ENCODE results near the gene FAM193A. TPM values are rescaled to one million over a fixed set of nuclear protein-coding genes. Genes with fewer than 3 reads are reported as not detected.

Gene FAM193A
- total and polyA plus RNA-seq, 2 donors (not counting 1 experiment from before 2014, with no cell fraction given): 16.0 to 62.7 TPM

DNA sequence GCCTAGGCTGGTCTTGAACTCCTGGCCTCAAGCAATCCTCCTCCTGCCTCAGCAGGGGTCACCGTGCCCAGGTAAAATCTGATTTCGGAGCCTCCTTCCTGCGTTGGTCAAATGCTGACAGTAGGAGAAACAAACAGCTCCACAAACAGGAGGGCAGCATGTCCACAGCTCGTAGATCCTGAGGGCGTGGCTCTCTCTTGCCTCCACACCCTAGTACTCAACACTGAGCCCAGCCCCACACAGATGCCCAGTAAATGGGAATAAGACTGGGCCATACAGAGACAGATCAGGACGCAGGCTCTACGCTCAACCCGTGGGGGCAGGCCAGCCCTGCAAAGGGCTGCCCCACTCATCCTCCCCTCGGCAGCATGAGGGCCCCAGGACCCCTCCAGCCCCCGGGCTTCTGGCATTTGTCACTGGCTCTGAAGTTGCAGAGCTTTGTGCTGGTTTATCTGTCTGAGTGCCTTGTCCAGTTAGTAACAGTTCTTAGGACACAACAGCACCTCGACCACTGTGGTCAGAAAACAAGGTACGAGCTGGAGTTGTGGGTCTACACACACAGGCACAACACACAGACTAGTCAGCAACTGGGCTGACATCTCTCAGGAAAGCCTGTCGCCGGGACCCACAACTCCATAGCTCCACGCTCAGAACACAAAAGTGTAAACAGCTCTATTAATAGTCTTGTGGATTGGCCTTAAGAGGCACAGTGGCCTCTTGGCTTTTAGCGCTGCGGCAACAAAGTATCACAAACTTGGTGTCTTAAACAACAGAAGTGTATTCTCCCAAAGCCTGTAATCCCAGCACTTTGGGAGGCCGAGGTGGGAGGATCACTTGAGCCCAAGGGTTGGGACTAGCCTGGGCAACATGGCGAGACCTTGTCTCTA lies 214.5 kb downstream of the FAM193A start:
- Histone ChIP-seq H3K27me3 (replicated peaks in 1 of 4; ENCODE audit: control extremely low read depth in 1 of 4, control insufficient read depth in 3 of 4, insufficient read depth in 4 of 4, low read length in 3 of 4) (no peaks in the 10 kb centered on the region), H3K79me2 (ENCODE audit: control insufficient read depth, insufficient read depth, low read length) (peaks cover 87% of the 10 kb centered on the region), H3K9ac (ENCODE audit: low read length) (no peak overlapping the region), H2AFZ (ENCODE audit: insufficient read depth, low read depth, low read length, poor library complexity, severe bottlenecking) (no peak overlapping the region), H3K27ac (ENCODE audit: low read length in 2 of 2) (no peak overlapping the region), H3K4me3 (ENCODE audit: control extremely low read depth in 1 of 5, extremely low read depth in 1 of 5, insufficient read depth in 1 of 5, low read depth in 2 of 5, low read length in 4 of 5) (no peak overlapping the region), H3K36me3 (replicated peaks in 1 of 2; ENCODE audit: control extremely low read depth in 1 of 2, control insufficient read depth in 1 of 2, extremely low read depth in 1 of 2, insufficient read depth in 2 of 2, low read length in 1 of 2) (peaks cover 1 to 16% of the 10 kb centered on the region in 2 experiments), H3K4me1 (ENCODE audit: control insufficient read depth in 2 of 2, insufficient read depth in 2 of 2, low read length in 2 of 2) (peaks cover 33 to 46% of the 10 kb centered on the region in 2 donors), H3K4me2 (replicated peaks; ENCODE audit: low read depth, low read length, poor library complexity, severe bottlenecking) (no peak overlapping the region), H4K20me1 (ENCODE audit: control insufficient read depth, insufficient read depth, low read length, poor library complexity, severe bottlenecking) (peaks cover 69% of the 10 kb centered on the region), H3K9me3 (ENCODE audit: control extremely low read depth in 1 of 3, control insufficient read depth in 2 of 3, insufficient read depth in 1 of 3, low read length in 2 of 3) (no peaks in the 10 kb centered on the region)
- H3K4me1 Mint-ChIP-seq: peaks cover 50% of the 10 kb centered on the region
- H3K9me3 Mint-ChIP-seq (ENCODE audit: insufficient read depth): no peaks in the 10 kb centered on the region
- DNase-seq (no peak), ATAC-seq (ENCODE audit: low read depth) (no peak)
- no peaks in the 10 kb centered on the region for H3K27me3 Mint-ChIP-seq
- intact Hi-C loops (cut with micrococcal nuclease): no loop called here
- H3K27ac Mint-ChIP-seq: no peak overlapping the region
- ChIA-PET CTCF (interaction anchor here (1.1 to 1.6 kb wide), 2 partner anchors 13 to 198 kb away, joined by 5 read pairs; no protein-coding TSS in a partner anchor), POLR2A (interaction anchor here (0.6 to 0.7 kb wide), 2 partner anchors 56 to 209 kb away, joined by 4 to 5 read pairs; no protein-coding TSS in a partner anchor)
- WGBS (ENCODE audit: insufficient coverage): 95% methylated on average over 15 of the region's 19 CpGs
- H3K4me3 Mint-ChIP-seq: no peak overlapping the region
- no peak for TF ChIP-seq EZH2 (IDR thresholded peaks at IDR 0.05; ENCODE audit: borderline replicate concordance, insufficient read depth, low read depth, low read length, poor library complexity, severe bottlenecking)
- TF ChIP-seq, protein P1, sequence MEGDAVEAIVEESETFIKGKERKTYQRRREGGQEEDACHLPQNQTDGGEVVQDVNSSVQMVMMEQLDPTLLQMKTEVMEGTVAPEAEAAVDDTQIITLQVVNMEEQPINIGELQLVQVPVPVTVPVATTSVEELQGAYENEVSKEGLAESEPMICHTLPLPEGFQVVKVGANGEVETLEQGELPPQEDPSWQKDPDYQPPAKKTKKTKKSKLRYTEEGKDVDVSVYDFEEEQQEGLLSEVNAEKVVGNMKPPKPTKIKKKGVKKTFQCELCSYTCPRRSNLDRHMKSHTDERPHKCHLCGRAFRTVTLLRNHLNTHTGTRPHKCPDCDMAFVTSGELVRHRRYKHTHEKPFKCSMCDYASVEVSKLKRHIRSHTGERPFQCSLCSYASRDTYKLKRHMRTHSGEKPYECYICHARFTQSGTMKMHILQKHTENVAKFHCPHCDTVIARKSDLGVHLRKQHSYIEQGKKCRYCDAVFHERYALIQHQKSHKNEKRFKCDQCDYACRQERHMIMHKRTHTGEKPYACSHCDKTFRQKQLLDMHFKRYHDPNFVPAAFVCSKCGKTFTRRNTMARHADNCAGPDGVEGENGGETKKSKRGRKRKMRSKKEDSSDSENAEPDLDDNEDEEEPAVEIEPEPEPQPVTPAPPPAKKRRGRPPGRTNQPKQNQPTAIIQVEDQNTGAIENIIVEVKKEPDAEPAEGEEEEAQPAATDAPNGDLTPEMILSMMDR (IDR thresholded peaks at IDR 0.05): no peak

GRCh38 chr4:2753436-2753835 lies 217.0 kb downstream of the FAM193A start:
- WGBS (ENCODE audit: insufficient coverage): 89% methylated on average over 4 of the region's 4 CpGs
- CTCF ChIA-PET: no interaction called here

More at GRCh38 chr4:2753436-2753835, 217.0 kb downstream of the FAM193A start:
- H3K4me2 ChIP-seq (replicated peaks; ENCODE audit: low read depth, low read length, poor library complexity, severe bottlenecking): no peak overlapping the region
- no peaks in the 10 kb centered on the region for H3K9me3 Mint-ChIP-seq (ENCODE audit: insufficient read depth)
- H3K36me3 ChIP-seq (replicated peaks in 1 of 2; ENCODE audit: control extremely low read depth in 1 of 2, control insufficient read depth in 1 of 2, extremely low read depth in 1 of 2, insufficient read depth in 2 of 2, low read length in 1 of 2): peaks cover 1 to 2% of the 10 kb centered on the region in 2 experiments
- no peaks in the 10 kb centered on the region for H3K27me3 ChIP-seq (replicated peaks in 1 of 4; ENCODE audit: control extremely low read depth in 1 of 4, control insufficient read depth in 3 of 4, insufficient read depth in 4 of 4, low read length in 3 of 4)
- no peak overlapping the region for H3K9ac ChIP-seq (ENCODE audit: low read length)
- no peak overlapping the region for H3K27ac Mint-ChIP-seq
- ATAC-seq (ENCODE audit: low read depth) (no peak), DNase-seq (no peak)
- no peak overlapping the region for H3K27ac ChIP-seq (ENCODE audit: low read length in 2 of 2)
- H3K79me2 ChIP-seq (ENCODE audit: control insufficient read depth, insufficient read depth, low read length): peaks cover 74% of the 10 kb centered on the region
- POLR2A ChIA-PET: interaction anchor here (0.8 kb wide), 1 partner anchor 109 kb away, joined by 4 read pairs; no protein-coding TSS in a partner anchor
- no peaks in the 10 kb centered on the region for H3K27me3 Mint-ChIP-seq
- peaks cover 15 to 29% of the 10 kb centered on the region in 2 donors for H3K4me1 ChIP-seq (ENCODE audit: control insufficient read depth in 2 of 2, insufficient read depth in 2 of 2, low read length in 2 of 2)
- H3K4me1 Mint-ChIP-seq: peaks cover 34% of the 10 kb centered on the region
- H3K9me3 ChIP-seq (ENCODE audit: control extremely low read depth in 1 of 3, control insufficient read depth in 2 of 3, insufficient read depth in 1 of 3, low read length in 2 of 3): no peaks in the 10 kb centered on the region
- intact Hi-C loops (cut with micrococcal nuclease): no loop called here
- TF ChIP-seq EZH2 (IDR thresholded peaks at IDR 0.05; ENCODE audit: borderline replicate concordance, insufficient read depth, low read depth, low read length, poor library complexity, severe bottlenecking): no peak
- TF ChIP-seq, protein P1 (IDR thresholded peaks at IDR 0.05): no peak
- no peak overlapping the region for H3K4me3 Mint-ChIP-seq
- H3K4me3 ChIP-seq (ENCODE audit: control extremely low read depth in 1 of 5, extremely low read depth in 1 of 5, insufficient read depth in 1 of 5, low read depth in 2 of 5, low read length in 4 of 5): no peak overlapping the region
- H2AFZ ChIP-seq (ENCODE audit: insufficient read depth, low read depth, low read length, poor library complexity, severe bottlenecking): no peak overlapping the region
- peaks cover 53% of the 10 kb centered on the region for H4K20me1 ChIP-seq (ENCODE audit: control insufficient read depth, insufficient read depth, low read length, poor library complexity, severe bottlenecking)

Data from B cell (primary cell).